K562 (cell line): Measurements from ENCODE around the gene ELOVL1. TPM values are rescaled to one million over a fixed set of nuclear protein-coding genes. Genes with fewer than 3 reads are reported as not detected.

Experiments used
- ATAC-seq: fragments of 200-7000 bp; cut with Tn5 transposase; 3 replicates; pipeline ENCODE4 v1.9.1; 2020; ENCODE audit warnings: moderate library complexity
- BruUV-seq: library from RNA; stranded (reverse); fragments of 400-500 nt; replicated peaks from 2 replicates; lab custom pipeline; 2021; lab: Mats Ljungman, UMichigan
- CTCF ChIA-PET: fragments of 300-600 bp; formaldehyde crosslinking; extraction: SDS; loops from one replicate; lab custom pipeline; 2021; ENCODE audit warnings: low intra/inter-chr PET ratio; lab: Yijun Ruan, JAX
- POLR2A ChIA-PET: fragments of 300-600, 350-650 bp; sonication (Branson Sonifier 250); formaldehyde crosslinking; extraction: SDS; loops from one replicate; lab custom pipeline; 2021; ENCODE audit warnings: antibody characterized with exemption, inconsistent platforms; lab: Yijun Ruan, JAX
- DNase-seq, 4 experiments: peaks; one replicate each; pipeline versions ENCODE4 v3.0.0 to v3.0.0-alpha.2; 2011 to 2018; ENCODE audit warnings: low spot score in 3 of 4, mixed read lengths in 3 of 4; ENCODE audit errors: extremely low read depth in 1 of 4
- FAIRE-seq: peaks from 2 replicates; lab custom pipeline; 2011; peaks lifted over from hg19 to GRCh38; lab: Jason Lieb, UNC
- H2AFZ ChIP-seq: 2 replicates; pipeline ENCODE4 v1.6.0; 2011; ENCODE audit warnings: low read depth, low read length, control low read depth, inconsistent platforms
- H3K27ac ChIP-seq: fragments of 200-600 bp; 3 replicates; pipeline ENCODE4 v1.8.0; 2011; ENCODE audit warnings: low read depth, mild to moderate bottlenecking, control low read depth, inconsistent platforms, low read length, moderate library complexity, mixed read lengths; ENCODE audit errors: extremely low read depth
- H3K27me3 ChIP-seq, 2 experiments: fragments of 300-600 bp in 1 of 2; 2 replicates in 1 of 2; 3 replicates in 1 of 2; pipeline versions ENCODE4 v1.6.0 to v1.8.0; 2011; ENCODE audit warnings: inconsistent platforms in 2 of 2, low read length in 2 of 2, mild to moderate bottlenecking in 1 of 2, mixed read lengths in 1 of 2, moderate library complexity in 1 of 2; ENCODE audit not compliant: control insufficient read depth in 2 of 2, insufficient read depth in 2 of 2
- H3K36me3 ChIP-seq: fragments of 300-600 bp; 3 replicates; pipeline ENCODE4 v1.8.0; 2011; ENCODE audit warnings: mild to moderate bottlenecking, low read length, inconsistent platforms; ENCODE audit not compliant: control insufficient read depth, insufficient read depth
- H3K4me1 ChIP-seq, 2 experiments: fragments of 200-600 bp in 1 of 2; replicated peaks in 1 of 2; 2 replicates in 1 of 2; 3 replicates in 1 of 2; pipeline versions ENCODE4 v1.5.1 to v1.8.0; 2011; ENCODE audit warnings: inconsistent platforms in 2 of 2, low read length in 2 of 2, mild to moderate bottlenecking in 1 of 2, mixed read lengths in 1 of 2, moderate library complexity in 1 of 2; ENCODE audit not compliant: control insufficient read depth in 2 of 2, insufficient read depth in 2 of 2
- H3K4me2 ChIP-seq: 2 replicates; pipeline ENCODE4 v1.6.1; 2011; ENCODE audit warnings: low read length, control low read depth, inconsistent platforms, mixed read lengths; ENCODE audit not compliant: insufficient read depth
- H3K4me3 ChIP-seq: fragments of 200-600 bp; sonication (generic), shearing (Covaris generic); 2 replicates; pipeline ENCODE4 v1.5.1; 2016; ENCODE audit warnings: control low read depth, inconsistent platforms
- H3K79me2 ChIP-seq: fragments of 200-600 bp; 3 replicates; pipeline ENCODE4 v1.8.0; 2011; ENCODE audit warnings: low read length, inconsistent platforms; ENCODE audit not compliant: control insufficient read depth, insufficient read depth
- H3K9ac ChIP-seq, 2 experiments: 2 replicates each; pipeline versions ENCODE4 v1.6.0 to v1.6.1; 2011; ENCODE audit warnings: low read depth in 2 of 2, low read length in 2 of 2, control low read depth in 1 of 2, inconsistent platforms in 1 of 2, mild to moderate bottlenecking in 1 of 2, mixed read lengths in 1 of 2; ENCODE audit not compliant: insufficient read depth in 1 of 2
- H3K9me1 ChIP-seq: one replicate; pipeline ENCODE4 v1.6.0; 2011; ENCODE audit warnings: inconsistent platforms, mild to moderate bottlenecking, low read length, moderate library complexity; ENCODE audit not compliant: control insufficient read depth, insufficient read depth
- H3K9me3 ChIP-seq: replicated peaks from 2 replicates; pipeline ENCODE4 v1.5.1; 2011; ENCODE audit warnings: low read depth, low read length, inconsistent platforms; ENCODE audit not compliant: control insufficient read depth, insufficient read depth
- H4K20me1 ChIP-seq: replicated peaks from 2 replicates; pipeline ENCODE4 v1.6.1; 2011; ENCODE audit warnings: low read length, inconsistent platforms, mixed read lengths; ENCODE audit not compliant: control insufficient read depth, insufficient read depth
- CBX3 ChIP-seq, 2 experiments: IDR thresholded peaks; 1 replicate in 1 of 2; 2 replicates in 1 of 2; pipeline ENCODE4 v1.6.1; 2012; ENCODE audit warnings: inconsistent platforms in 2 of 2, low read length in 2 of 2, borderline replicate concordance in 1 of 2, control low read depth in 1 of 2
- CC2D1A ChIP-seq: fragments of 450-650 bp; IDR thresholded peaks from 2 replicates; pipeline ENCODE4 v1.6.1; 2017; ENCODE audit warnings: mild to moderate bottlenecking
- COPS2 ChIP-seq: fragments of 450-650 bp; conservative IDR thresholded peaks from 2 replicates; pipeline ENCODE4 v1.6.1; 2016; ENCODE audit warnings: mild to moderate bottlenecking, moderate library complexity
- CREBBP ChIP-seq: IDR thresholded peaks from one replicate; pipeline ENCODE4 v1.6.1; 2012; ENCODE audit warnings: low read depth, mild to moderate bottlenecking, control low read depth, inconsistent platforms, low read length
- FIP1L1 ChIP-seq: fragments of 200-400 bp; formaldehyde crosslinking; IDR thresholded peaks from 2 replicates; pipeline ENCODE4 v1.6.1; 2018; ENCODE audit warnings: mild to moderate bottlenecking, low read depth, low read length; ENCODE audit not compliant: poor library complexity, severe bottlenecking
- FOXM1 ChIP-seq, 2 experiments: fragments of 450-650 bp in 1 of 2; sonication (generic) in 1 of 2; formaldehyde crosslinking in 1 of 2; IDR thresholded peaks; 2 replicates each; pipeline versions ENCODE4 v1.6.1 to v1.9.0; 2017 to 2022; ENCODE audit warnings: low read depth in 2 of 2, mild to moderate bottlenecking in 2 of 2, missing genetic modification reagents in 1 of 2, moderate library complexity in 1 of 2
- KLF16 ChIP-seq: IDR thresholded peaks from 2 replicates; pipeline ENCODE4 v1.6.1; 2016; ENCODE audit warnings: antibody characterized with exemption
- MAFG ChIP-seq: fragments of 450-650 bp; conservative IDR thresholded peaks from 2 replicates; pipeline ENCODE4 v1.6.1; 2016; ENCODE audit warnings: missing genetic modification characterization, missing compliant biosample characterization
- MTF1 ChIP-seq: fragments of 250-450 bp; sonication (Bioruptor Pico); IDR thresholded peaks from 2 replicates; pipeline ENCODE4 v1.9.0; 2021; ENCODE audit warnings: moderate library complexity, mild to moderate bottlenecking, inconsistent platforms, borderline replicate concordance
- MXI1 ChIP-seq: IDR thresholded peaks from 2 replicates; pipeline ENCODE4 v1.6.1; 2011; ENCODE audit warnings: low read depth, mild to moderate bottlenecking, improper control_type of control experiment, low read length
- MYNN ChIP-seq, 2 experiments: sonication (generic); formaldehyde crosslinking in 1 of 2; IDR thresholded peaks; 2 replicates each; pipeline versions ENCODE4 v1.5.0 to v1.6.1; 2016 to 2020; ENCODE audit warnings: antibody characterized with exemption in 1 of 2, missing genetic modification reagents in 1 of 2
- NEUROD1 ChIP-seq: fragments of 150-350 bp; IDR thresholded peaks from 2 replicates; pipeline ENCODE4 v1.6.1; 2014; ENCODE audit warnings: borderline replicate concordance, low read length, low read depth; ENCODE audit not compliant: partially characterized antibody
- SLC30A9 ChIP-seq: fragments of 250-450 bp; sonication (Bioruptor Pico); IDR thresholded peaks from 2 replicates; pipeline ENCODE4 v1.8.0; 2022; ENCODE audit warnings: mild to moderate bottlenecking, moderate library complexity
- STAT5A ChIP-seq: IDR thresholded peaks from 2 replicates; pipeline ENCODE4 v1.6.1; 2012; ENCODE audit warnings: low read length, inconsistent platforms, borderline replicate concordance
- TCF3 ChIP-seq: sonication (generic); formaldehyde crosslinking; IDR thresholded peaks from 2 replicates; pipeline ENCODE4 v1.4.0; 2020; ENCODE audit warnings: mild to moderate bottlenecking, missing genetic modification reagents
- TCF7L2 ChIP-seq: fragments of 150-350 bp; IDR thresholded peaks from 2 replicates; pipeline ENCODE4 v1.6.1; 2016; ENCODE audit warnings: low read depth, mild to moderate bottlenecking, low read length, moderate library complexity
- TEAD1 ChIP-seq, 2 experiments: fragments of 450-650 bp in 1 of 2; sonication (generic) in 1 of 2; formaldehyde crosslinking; IDR thresholded peaks; 2 replicates each; pipeline versions ENCODE4 v1.4.0 to v1.8.0; 2020 to 2022; ENCODE audit warnings: mild to moderate bottlenecking in 2 of 2, missing genetic modification reagents in 1 of 2
- ZNF274 ChIP-seq: IDR thresholded peaks from 2 replicates; pipeline ENCODE4 v1.6.1; 2011; ENCODE audit warnings: low read depth, mild to moderate bottlenecking, low read length, moderate library complexity, borderline replicate concordance
- ZNF408 ChIP-seq: fragments of 250-450 bp; sonication (Bioruptor Pico); IDR thresholded peaks from 2 replicates; pipeline ENCODE4 v1.4.0; 2020; ENCODE audit warnings: low read depth, mild to moderate bottlenecking, moderate library complexity
- ZNF780A ChIP-seq: fragments of 250-450 bp; sonication (Bioruptor Pico); IDR thresholded peaks from 2 replicates; pipeline ENCODE4 v1.5.0; 2021; ENCODE audit warnings: mild to moderate bottlenecking
- WGBS: fragments of 100-300 bp; shearing (Covaris generic); methylation state at CpG from one replicate; pipeline ENCODE4 v1.1.6; 2016; ENCODE audit warnings: low coverage, mixed read lengths; ENCODE audit not compliant: insufficient coverage; ENCODE audit errors: missing lambda C conversion rate; 5-methylcytosine and 5-hydroxymethylcytosine counted together
- in situ Hi-C: fragments of 300-500 bp; cut with MboI; formaldehyde crosslinking; loops from 4 replicates; pipeline ENCODE4 v1.15.0; 2018; ENCODE audit warnings: inconsistent platforms, mixed read lengths
- intact Hi-C: fragments of 100-400 bp; cut with micrococcal nuclease; formaldehyde crosslinking; loops from 2 replicates; pipeline ENCODE4 v1.14.2; 2022
- polyA plus RNA-seq, 8 experiments: library from polyadenylated mRNA; depleted of rRNA in 4 of 8; stranded (reverse) in 5 of 8; unstranded in 3 of 8; fragments of >200 nt; fragmentation: Nextera tagmentation in 2 of 8; fragmentation: Illumina TruSeq in 1 of 8; extraction: Ambion mirVana in 2 of 8; extraction: Trizol in 1 of 8; gene quantifications; 2 replicates each; pipeline versions ENCODE4 v1.2.1 to v1.2.3, GENCODE V29; 2011 to 2014; ENCODE audit warnings: inconsistent platforms in 1 of 8, missing spikeins in 1 of 8
- total RNA-seq, 7 experiments: library from RNA; depleted of rRNA in 6 of 7; stranded (reverse); fragments of >200 nt in 6 of 7; fragmentation: Illumina TruSeq in 2 of 7; extraction: Trizol in 2 of 7; gene quantifications; 2 replicates each; pipeline versions ENCODE4 v1.2.1 to v1.2.3, GENCODE V29; 2011 to 2021; ENCODE audit warnings: low replicate concordance in 1 of 7
- TF ChIP-seq, protein P1 (sequence below), 2 experiments: fragments of 450-650 bp in 1 of 2; sonication (generic) in 1 of 2; formaldehyde crosslinking in 1 of 2; IDR thresholded peaks in 1 of 2; conservative IDR thresholded peaks in 1 of 2; 2 replicates each; pipeline versions ENCODE4 v1.6.1 to v1.8.1; 2016 to 2023; ENCODE audit warnings: mild to moderate bottlenecking in 2 of 2, moderate library complexity in 2 of 2, inconsistent platforms in 1 of 2, missing genetic modification reagents in 1 of 2
- TF ChIP-seq, protein P2 (sequence below): sonication (generic); formaldehyde crosslinking; IDR thresholded peaks from 2 replicates; pipeline ENCODE4 v1.5.0; 2020; ENCODE audit warnings: missing genetic modification reagents

The ELOVL1 gene
- total and polyA plus RNA-seq, 9 of the 15 experiments (the other 6 are each of a cell fraction or from before 2014, with no cell fraction given), result 51.0 to 157 (median 70.3) TPM

DNA sequence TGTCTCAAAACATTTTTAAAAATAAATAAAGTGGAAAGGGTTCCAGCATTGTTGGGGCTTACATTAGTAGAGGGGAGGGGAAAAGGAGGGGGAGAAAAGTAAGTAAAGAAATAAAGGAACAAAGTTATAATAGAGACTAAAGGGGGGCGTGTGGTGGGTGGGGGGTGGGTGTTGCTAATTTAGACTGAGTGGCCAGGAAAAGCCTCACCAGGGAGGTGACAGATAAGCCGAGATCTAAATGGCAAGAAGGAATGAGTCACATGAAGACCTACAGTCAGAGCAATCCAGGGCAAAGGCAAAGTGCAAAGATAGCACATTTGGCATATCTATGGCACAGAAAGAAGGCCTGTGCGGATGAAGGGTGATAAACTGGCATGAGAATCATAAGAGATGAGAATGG is 22.7 kb downstream of the ELOVL1 start:
- FAIRE-seq (peak; percentile 85), DNase-seq (peak; percentile 52 to 80 (median 64)), ATAC-seq (peak; percentile 59)
- no peaks in the 10 kb centered on the region for H3K79me2 ChIP-seq
- WGBS, result 13% methylated on average over 3 of the region's 3 CpGs
- no peaks in the 10 kb centered on the region for H3K36me3 ChIP-seq
- H3K9me1 ChIP-seq, result no peaks in the 10 kb centered on the region
- no peak overlapping the region for H3K4me3 ChIP-seq
- H3K27me3 ChIP-seq, result no peaks in the 10 kb centered on the region; a peak in 1 of 5 replicates
- no TSS peak for BruUV-seq
- ChIA-PET POLR2A (no interaction called here), CTCF (no interaction called here)
- H4K20me1 ChIP-seq, result no peaks in the 10 kb centered on the region
- peaks cover 13 to 21% of the 10 kb centered on the region in 2 experiments; a peak in 4 of 5 replicates for H3K4me1 ChIP-seq
- no peak overlapping the region for H2AFZ ChIP-seq
- H3K9me3 ChIP-seq, result no peaks in the 10 kb centered on the region
- 0 out of 2 replicates have a peak overlapping the region, but pooled peaks have one; percentile 29 for H3K4me2 ChIP-seq
- intact Hi-C loops (no loop called here), in situ Hi-C loops (no loop called here)
- H3K27ac ChIP-seq, result no peak overlapping the region
- no peak overlapping the region for H3K9ac ChIP-seq
- TF ChIP-seq ZNF274 (no peak), CC2D1A (no peak; the same call in 1 of the 2 replicates), FOXM1 (IDR thresholded peaks at IDR 0.05; ENCODE audit: low read depth) (peak; percentile 50; the same call in 1 of the 2 replicates), FOXM1 (CRISPR knock-in tag; IDR thresholded peaks at IDR 0.05; ENCODE audit: low read depth) (no peak), SLC30A9 (no peak), MXI1 (no peak), CREBBP (no peak), COPS2 (no peak), MYNN (IDR thresholded peaks at IDR 0.05) (peak; percentile 83; the same call in 1 of the 2 replicates), MYNN (CRISPR knock-in tag; IDR thresholded peaks at IDR 0.05) (no peak), NEUROD1 (peak; percentile 37), KLF16 (peak; percentile 64; the same call in 1 of the 2 replicates), ZNF780A (CRISPR knock-in tag) (no peak), FIP1L1 (no peak), MAFG (tag) (peak; percentile 50), MTF1 (CRISPR knock-in tag) (no peak), STAT5A (peak; percentile 59), ZNF408 (CRISPR knock-in tag) (no peak), TCF3 (CRISPR knock-in tag) (peak; percentile 84), TEAD1 (CRISPR knock-in tag; IDR thresholded peaks at IDR 0.05) (no peak), TCF7L2 (no peak), CBX3 (IDR thresholded peaks at IDR 0.05; ENCODE audit: borderline replicate concordance in 1 of 2, low read length in 2 of 2) (peak in 1 of 2 experiments; percentile 13; a peak in 1 of 3 replicates)
- TF ChIP-seq, protein P1, sequence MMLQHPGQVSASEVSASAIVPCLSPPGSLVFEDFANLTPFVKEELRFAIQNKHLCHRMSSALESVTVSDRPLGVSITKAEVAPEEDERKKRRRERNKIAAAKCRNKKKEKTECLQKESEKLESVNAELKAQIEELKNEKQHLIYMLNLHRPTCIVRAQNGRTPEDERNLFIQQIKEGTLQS (IDR thresholded peaks at IDR 0.05), result peak; percentile 78
- TF ChIP-seq, protein P1 (CRISPR knock-in tag; conservative IDR thresholded peaks at IDR 0.05), result no peak
- TF ChIP-seq, protein P2, sequence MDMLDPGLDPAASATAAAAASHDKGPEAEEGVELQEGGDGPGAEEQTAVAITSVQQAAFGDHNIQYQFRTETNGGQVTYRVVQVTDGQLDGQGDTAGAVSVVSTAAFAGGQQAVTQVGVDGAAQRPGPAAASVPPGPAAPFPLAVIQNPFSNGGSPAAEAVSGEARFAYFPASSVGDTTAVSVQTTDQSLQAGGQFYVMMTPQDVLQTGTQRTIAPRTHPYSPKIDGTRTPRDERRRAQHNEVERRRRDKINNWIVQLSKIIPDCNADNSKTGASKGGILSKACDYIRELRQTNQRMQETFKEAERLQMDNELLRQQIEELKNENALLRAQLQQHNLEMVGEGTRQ (CRISPR knock-in tag), result peak; percentile 8; the same call in 1 of the 2 replicates
